ENCODE data around the gene ANAPC2.

DNA sequence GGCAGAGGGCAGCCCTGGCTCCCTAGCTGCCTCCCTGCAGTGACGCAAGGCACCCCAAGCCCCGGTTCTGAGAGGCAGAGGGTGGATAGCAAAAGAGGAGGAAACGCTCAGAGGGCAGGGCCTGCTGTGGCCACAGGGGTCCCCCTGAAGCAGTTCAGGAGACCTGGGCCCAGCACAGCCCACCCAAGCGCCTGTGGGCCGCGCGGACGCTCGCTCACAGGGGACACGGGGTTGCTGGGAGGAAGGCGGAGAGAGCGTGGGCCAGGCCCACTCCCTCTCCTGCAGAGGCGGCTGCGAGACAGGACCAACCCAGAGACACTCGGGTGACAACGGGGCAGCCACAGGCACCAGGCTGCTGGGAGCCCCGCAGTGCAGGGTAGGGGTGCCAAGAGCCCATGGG, 8.6 kb downstream of the ANAPC2 start:
- TF ChIP-seq CTCF (IDR thresholded peaks at IDR 0.05; ENCODE audit: low read depth, low read length) (no peak), EZH2phosphoT487 (IDR thresholded peaks at IDR 0.05; ENCODE audit: low read depth) (no peak)

All from OCI-LY3 (cell line).